Measurements from ENCODE around the gene NSF.
"Not testable (repeated sequence)": the region's sequence is repeated elsewhere in the genome, so short reads cannot be mapped to it uniquely, and the experiment has no call there.

The NSF gene

GRCh38 chr17:46764709-46765401, 174.4 kb downstream of the NSF start:
- no peak overlapping the region for H3K4me3 Mint-ChIP-seq
- H3K36me3 Mint-ChIP-seq (ENCODE audit: low read depth), result no peaks in the 10 kb centered on the region
- H3K27me3 Mint-ChIP-seq (ENCODE audit: low read depth), result peaks cover 15% of the 10 kb centered on the region
- peaks cover 2% of the 10 kb centered on the region for H3K4me1 Mint-ChIP-seq (ENCODE audit: low read depth)
- H3K27ac Mint-ChIP-seq, result no peak overlapping the region
- no peak for DNase-seq (ENCODE audit: low spot score)
- H3K9me3 Mint-ChIP-seq, result no peaks in the 10 kb centered on the region

- no peak overlapping the region for H3K27ac Mint-ChIP-seq
- H3K27me3 Mint-ChIP-seq (ENCODE audit: low read depth), result peaks cover 20% of the 10 kb centered on the region
- no peaks in the 10 kb centered on the region for H3K9me3 Mint-ChIP-seq
- no peaks in the 10 kb centered on the region for H3K36me3 Mint-ChIP-seq (ENCODE audit: low read depth)
- peaks cover 2% of the 10 kb centered on the region for H3K4me1 Mint-ChIP-seq (ENCODE audit: low read depth)
- no peak for DNase-seq (ENCODE audit: low spot score)
- no peak overlapping the region for H3K4me3 Mint-ChIP-seq
Observed at GRCh38 chr17:46765453-46765852, 175.0 kb downstream of the NSF start.

GRCh38 chr17:46766493-46767491, 176.3 kb downstream of the NSF start:
- H3K4me3 Mint-ChIP-seq, result no peak overlapping the region
- H3K27me3 Mint-ChIP-seq (ENCODE audit: low read depth), result peaks cover 24% of the 10 kb centered on the region
- no peak for DNase-seq (ENCODE audit: low spot score)
- H3K36me3 Mint-ChIP-seq (ENCODE audit: low read depth), result no peaks in the 10 kb centered on the region
- H3K9me3 Mint-ChIP-seq, result no peaks in the 10 kb centered on the region
- H3K4me1 Mint-ChIP-seq (ENCODE audit: low read depth), result peaks cover 5% of the 10 kb centered on the region
- no peak overlapping the region for H3K27ac Mint-ChIP-seq

- H3K4me3 Mint-ChIP-seq, result no peak overlapping the region
- H3K27me3 Mint-ChIP-seq (ENCODE audit: low read depth), result peaks cover 38% of the 10 kb centered on the region
- DNase-seq (ENCODE audit: low spot score), result no peak
- H3K4me1 Mint-ChIP-seq (ENCODE audit: low read depth), result peaks cover 9% of the 10 kb centered on the region
- H3K9me3 Mint-ChIP-seq, result no peaks in the 10 kb centered on the region
- H3K36me3 Mint-ChIP-seq (ENCODE audit: low read depth), result no peaks in the 10 kb centered on the region
- H3K27ac Mint-ChIP-seq, result no peak overlapping the region
Observed at GRCh38 chr17:46768540-46768870, 178.0 kb downstream of the NSF start.

- H3K4me3 Mint-ChIP-seq; H3K36me3 Mint-ChIP-seq (ENCODE audit: low read depth); H3K9me3 Mint-ChIP-seq; H3K27ac Mint-ChIP-seq; H3K4me1 Mint-ChIP-seq (ENCODE audit: low read depth); DNase-seq (ENCODE audit: low spot score): not testable (repeated sequence)
- peaks cover 40% of the 10 kb centered on the region for H3K27me3 Mint-ChIP-seq (ENCODE audit: low read depth)
Observed at GRCh38 chr17:46768896-46769295, 178.4 kb downstream of the NSF start.

GRCh38 chr17:46769531-46770438, 179.3 kb downstream of the NSF start:
- Mint-ChIP-seq H3K27me3 (ENCODE audit: low read depth) (peaks cover 49% of the 10 kb centered on the region), H3K4me1 (ENCODE audit: low read depth) (peaks cover 9% of the 10 kb centered on the region), H3K9me3 (no peaks in the 10 kb centered on the region), H3K27ac (no peak overlapping the region), H3K4me3 (peak overlapping the region; percentile 50), H3K36me3 (ENCODE audit: low read depth) (no peaks in the 10 kb centered on the region)
- DNase-seq (ENCODE audit: low spot score), result no peak

- Mint-ChIP-seq H3K36me3 (ENCODE audit: low read depth) (no peaks in the 10 kb centered on the region), H3K4me3 (peak overlapping the region; percentile 61), H3K27me3 (ENCODE audit: low read depth) (peaks cover 53% of the 10 kb centered on the region), H3K9me3 (no peaks in the 10 kb centered on the region), H3K4me1 (ENCODE audit: low read depth) (peaks cover 9% of the 10 kb centered on the region), H3K27ac (no peak overlapping the region)
- DNase-seq (ENCODE audit: low spot score), result no peak
Observed at GRCh38 chr17:46770439-46770817, 180.0 kb downstream of the NSF start.

GRCh38 chr17:46770818-46771560, 180.5 kb downstream of the NSF start:
- no peaks in the 10 kb centered on the region for H3K36me3 Mint-ChIP-seq (ENCODE audit: low read depth)
- peak overlapping the region; percentile 61 for H3K4me3 Mint-ChIP-seq
- peaks cover 9% of the 10 kb centered on the region for H3K4me1 Mint-ChIP-seq (ENCODE audit: low read depth)
- no peak for DNase-seq (ENCODE audit: low spot score)
- H3K27me3 Mint-ChIP-seq (ENCODE audit: low read depth), result peaks cover 53% of the 10 kb centered on the region
- H3K27ac Mint-ChIP-seq, result no peak overlapping the region
- H3K9me3 Mint-ChIP-seq, result no peaks in the 10 kb centered on the region

- peaks cover 9% of the 10 kb centered on the region for H3K4me1 Mint-ChIP-seq (ENCODE audit: low read depth)
- H3K4me3 Mint-ChIP-seq, result peak overlapping the region; percentile 77
- peak; percentile 28 for DNase-seq (ENCODE audit: low spot score)
- H3K27me3 Mint-ChIP-seq (ENCODE audit: low read depth), result peaks cover 53% of the 10 kb centered on the region
- H3K27ac Mint-ChIP-seq, result no peak overlapping the region
- no peaks in the 10 kb centered on the region for H3K9me3 Mint-ChIP-seq
- no peaks in the 10 kb centered on the region for H3K36me3 Mint-ChIP-seq (ENCODE audit: low read depth)
Observed at GRCh38 chr17:46771561-46772474, 181.3 kb downstream of the NSF start.

GRCh38 chr17:46772475-46773220, 182.2 kb downstream of the NSF start:
- Mint-ChIP-seq H3K4me1 (ENCODE audit: low read depth) (peaks cover 9% of the 10 kb centered on the region), H3K36me3 (ENCODE audit: low read depth) (no peaks in the 10 kb centered on the region), H3K27me3 (ENCODE audit: low read depth) (peaks cover 48% of the 10 kb centered on the region), H3K4me3 (peak overlapping the region; percentile 77), H3K27ac (no peak overlapping the region), H3K9me3 (no peaks in the 10 kb centered on the region)
- DNase-seq (ENCODE audit: low spot score), result no peak

GRCh38 chr17:46773221-46773605, 182.7 kb downstream of the NSF start:
- Mint-ChIP-seq H3K27ac (no peak overlapping the region), H3K4me3 (peak overlapping the region; percentile 59), H3K27me3 (ENCODE audit: low read depth) (peaks cover 46% of the 10 kb centered on the region)

GRCh38 chr17:46773676-46774075, 183.2 kb downstream of the NSF start:
- H3K4me1 Mint-ChIP-seq (ENCODE audit: low read depth), result peaks cover 9% of the 10 kb centered on the region
- no peak overlapping the region for H3K27ac Mint-ChIP-seq
- H3K36me3 Mint-ChIP-seq (ENCODE audit: low read depth), result no peaks in the 10 kb centered on the region
- no peaks in the 10 kb centered on the region for H3K9me3 Mint-ChIP-seq
- DNase-seq (ENCODE audit: low spot score), result no peak
- no peak overlapping the region for H3K4me3 Mint-ChIP-seq
- H3K27me3 Mint-ChIP-seq (ENCODE audit: low read depth), result peaks cover 43% of the 10 kb centered on the region

More at GRCh38 chr17:46773221-46773605, 182.7 kb downstream of the NSF start:
- H3K9me3 Mint-ChIP-seq, result no peaks in the 10 kb centered on the region
- H3K4me1 Mint-ChIP-seq (ENCODE audit: low read depth), result peaks cover 9% of the 10 kb centered on the region
- H3K36me3 Mint-ChIP-seq (ENCODE audit: low read depth), result no peaks in the 10 kb centered on the region
- DNase-seq (ENCODE audit: low spot score), result no peak
